NCI-H146 (cell line): ENCODE results near the gene FRK.
"Not testable (repeated sequence)": the region's sequence is repeated elsewhere in the genome, so short reads cannot be mapped to it uniquely, and the experiment has no call there.

Experiments used
- DNase-seq: peaks from one replicate; lab custom pipeline; 2025; lab: John Stamatoyannopoulos, UW

FRK gene

GRCh38 chr6:115945306-115945705 is 115.4 kb downstream of the FRK start:
- DNase-seq, result no peak

GRCh38 chr6:115944829-115945228 is 115.9 kb downstream of the FRK start:
- not testable (repeated sequence) for DNase-seq

- DNase-seq, result not testable (repeated sequence)
These were observed 123.2 kb downstream of the FRK start for GRCh38 chr6:115937502-115937901.

DNA sequence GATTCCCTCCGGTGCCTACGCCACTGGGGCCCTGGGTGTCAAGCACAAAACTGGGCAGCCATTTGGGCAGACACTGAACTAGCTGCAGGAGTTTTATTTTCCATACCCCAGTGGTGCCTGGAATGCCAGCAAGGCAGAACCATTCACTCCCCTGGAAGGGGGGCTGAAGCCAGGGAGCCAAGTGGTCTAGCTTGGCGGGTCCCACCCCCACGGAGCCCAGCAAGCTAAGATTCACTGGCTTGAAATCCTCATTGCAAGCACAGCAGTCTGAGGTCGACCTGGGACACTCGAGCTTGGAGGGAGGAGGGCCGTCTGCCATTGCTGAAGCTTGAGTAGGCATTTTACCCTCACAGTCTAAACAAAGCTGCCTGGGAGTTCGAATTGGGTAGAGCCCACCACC is 125.3 kb downstream of the FRK start:
- DNase-seq, result no peak

GRCh38 chr6:115934829-115935228 is 125.9 kb downstream of the FRK start:
- DNase-seq, result no peak

DNA sequence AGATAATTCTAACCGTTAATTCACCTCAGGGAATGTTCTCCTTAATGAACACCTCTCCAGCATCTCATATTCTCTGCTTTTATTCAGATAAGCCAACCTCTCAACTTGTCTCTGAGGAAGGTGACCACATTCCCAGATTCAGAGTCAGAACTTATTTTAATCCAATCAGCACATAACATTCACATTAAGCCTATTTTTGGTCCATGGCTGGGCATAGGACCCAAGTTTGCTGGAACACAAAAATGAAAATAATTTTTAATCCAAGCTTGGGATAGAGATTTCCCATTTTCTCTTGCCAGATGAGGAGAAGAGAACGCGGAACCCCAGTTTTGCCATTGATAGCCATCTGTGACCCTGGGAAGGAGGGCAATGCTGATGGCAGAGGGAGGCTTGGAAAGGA is 126.5 kb downstream of the FRK start:
- DNase-seq, result no peak

- peak; percentile 79 for DNase-seq
These were observed 128.2 kb downstream of the FRK start for GRCh38 chr6:115932481-115932880.

DNA sequence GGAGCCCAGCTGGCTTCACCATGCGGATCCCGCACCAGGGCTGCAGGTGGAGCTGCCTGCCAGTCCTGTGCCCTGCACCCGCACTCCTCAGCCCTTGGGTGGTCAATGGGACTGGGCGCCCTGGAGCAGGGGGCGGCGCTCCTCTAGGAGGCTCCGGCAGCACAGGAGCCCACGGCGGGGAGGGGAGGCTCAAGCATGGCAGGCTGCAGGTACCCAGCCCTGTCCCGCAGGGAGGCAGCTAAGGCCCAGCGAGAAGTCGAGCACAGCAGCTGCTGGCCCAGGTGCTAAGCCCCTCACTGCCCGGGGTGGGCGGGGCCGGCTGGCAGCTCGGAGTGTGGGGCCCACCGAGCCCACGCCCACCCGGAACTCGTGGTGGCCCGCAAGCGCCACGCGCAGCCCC is 132.7 kb downstream of the FRK start:
- DNase-seq, result not testable (repeated sequence)

GRCh38 chr6:115922971-115923370 is 137.7 kb downstream of the FRK start:
- no peak for DNase-seq

DNA sequence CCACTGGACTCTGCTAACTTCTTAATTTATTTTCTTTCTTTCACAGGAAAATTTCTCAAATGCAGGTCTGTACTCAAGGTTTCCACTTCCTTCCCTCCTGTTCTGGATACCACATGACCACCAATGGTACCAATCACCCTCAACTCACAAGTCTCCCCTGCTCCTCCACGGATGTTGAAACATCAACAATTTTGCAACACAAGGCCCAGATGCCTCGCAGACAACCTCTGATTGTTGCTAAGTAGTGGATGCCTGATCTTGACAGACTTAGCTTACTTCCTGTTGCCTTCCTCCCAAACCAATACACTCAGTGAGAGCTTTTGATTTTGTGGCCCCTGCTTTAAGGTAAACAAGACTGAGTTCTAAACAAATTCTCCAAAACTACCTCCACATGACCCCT is 146.6 kb downstream of the FRK start:
- no peak for DNase-seq

GRCh38 chr6:115909923-115910546 is 150.7 kb downstream of the FRK start:
- no peak for DNase-seq

GRCh38 chr6:115908906-115909559 is 151.7 kb downstream of the FRK start:
- DNase-seq, result peak; percentile 9

GRCh38 chr6:115905471-115905870 is 155.2 kb downstream of the FRK start:
- no peak for DNase-seq

DNA sequence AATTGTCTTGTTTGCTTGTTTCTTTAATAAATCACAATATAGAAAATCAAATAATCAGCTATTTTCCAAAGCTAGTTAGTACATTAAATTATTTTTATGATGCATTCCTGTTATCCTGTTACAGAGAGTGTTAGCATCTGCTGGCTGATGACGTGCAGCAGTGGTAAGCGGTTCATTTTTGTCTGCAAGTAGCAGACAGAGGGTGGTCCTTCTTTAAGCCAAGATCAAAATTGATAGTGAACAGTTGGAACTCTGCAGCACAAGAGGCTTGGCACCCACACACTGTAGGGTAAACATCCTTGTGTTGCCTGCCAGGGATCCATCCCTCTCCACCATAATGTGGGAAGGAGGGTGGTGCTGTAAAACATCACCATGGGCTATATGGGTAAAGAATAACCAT is 158.3 kb downstream of the FRK start:
- DNase-seq, result no peak

- DNase-seq, result no peak
These were observed 158.8 kb downstream of the FRK start for GRCh38 chr6:115901896-115902295.

DNA sequence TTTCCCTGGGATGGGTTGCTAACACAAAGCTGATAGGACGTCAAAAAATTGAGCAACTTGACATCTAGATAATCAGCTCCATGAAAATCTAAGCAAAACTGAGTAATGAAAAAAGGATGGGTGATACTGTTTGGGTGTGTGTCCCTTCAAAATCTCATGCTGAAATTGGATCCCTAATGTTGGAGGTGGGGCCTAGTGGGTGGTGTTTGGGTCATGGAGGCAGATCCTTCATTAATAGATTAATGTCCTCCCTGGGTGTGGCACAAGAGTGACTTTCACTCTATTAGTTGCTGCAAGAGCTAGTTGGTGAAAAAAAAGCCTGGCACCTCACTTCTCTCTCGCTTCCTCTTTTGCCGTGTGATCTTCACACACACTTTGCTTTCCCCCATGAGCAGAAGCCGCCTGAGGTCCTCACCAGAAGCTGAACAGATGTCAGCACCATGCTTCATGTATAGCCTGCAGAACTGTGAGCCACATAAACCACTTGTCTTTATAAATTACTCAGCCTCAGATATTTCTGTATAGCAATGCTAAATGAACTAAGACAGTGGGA is 160.9 kb downstream of the FRK start:
- DNase-seq, result no peak

GRCh38 chr6:115898246-115898645 is 162.4 kb downstream of the FRK start:
- no peak for DNase-seq

DNA sequence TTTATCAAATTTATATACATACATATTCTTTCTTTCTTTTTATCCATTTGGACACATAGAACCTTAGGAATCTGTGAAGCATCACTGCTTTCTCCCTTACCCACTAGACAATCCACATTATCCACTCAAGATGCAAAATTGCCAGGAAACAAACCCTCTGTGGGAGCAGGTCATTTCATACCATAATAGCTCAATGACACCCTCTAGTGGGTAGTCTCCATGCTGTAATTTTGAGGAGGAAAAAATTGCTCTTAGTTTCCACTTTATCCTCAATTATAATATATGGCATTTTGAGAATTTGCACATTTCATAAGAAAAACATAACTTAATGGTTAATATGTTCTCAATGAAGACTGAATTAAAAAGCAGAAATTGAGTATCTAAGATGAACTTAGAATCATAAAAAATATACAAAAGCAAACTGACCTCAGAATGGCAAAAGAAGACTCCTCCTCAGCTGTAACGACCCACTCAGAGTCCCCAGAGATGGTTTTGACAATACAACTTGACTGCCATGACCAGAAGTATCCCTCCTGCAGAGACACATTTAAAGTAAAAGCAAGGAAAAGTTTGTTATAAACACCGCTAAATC is 164.1 kb downstream of the FRK start:
- peak; percentile 48 for DNase-seq

DNA sequence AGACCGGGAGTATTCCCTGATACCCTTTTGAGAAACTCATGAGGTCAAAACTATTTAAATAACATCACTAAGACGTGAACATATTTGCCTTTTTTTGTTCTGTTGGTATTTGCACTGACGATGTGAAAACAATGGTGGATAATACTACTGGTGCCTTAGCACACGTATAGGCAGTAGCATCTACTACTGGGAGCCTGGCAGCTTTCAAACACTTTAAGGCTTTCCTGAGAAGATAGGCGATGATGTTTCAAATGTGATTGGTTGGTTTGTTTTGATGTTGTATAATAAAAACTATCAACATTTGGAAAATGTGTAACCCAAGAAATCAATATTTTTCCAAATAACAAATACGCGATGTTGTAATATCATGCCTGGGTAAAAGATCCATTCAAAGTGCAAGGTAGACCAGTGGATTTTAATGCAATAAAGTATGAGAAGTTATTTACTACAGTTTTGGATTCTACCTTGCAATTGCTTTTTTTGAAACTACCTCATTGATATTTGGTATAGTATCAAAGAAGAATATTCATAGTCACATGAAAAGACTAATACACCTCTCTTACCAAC is 166.2 kb downstream of the FRK start:
- no peak for DNase-seq

GRCh38 chr6:115891750-115892149 is 168.9 kb downstream of the FRK start:
- no peak for DNase-seq

DNA sequence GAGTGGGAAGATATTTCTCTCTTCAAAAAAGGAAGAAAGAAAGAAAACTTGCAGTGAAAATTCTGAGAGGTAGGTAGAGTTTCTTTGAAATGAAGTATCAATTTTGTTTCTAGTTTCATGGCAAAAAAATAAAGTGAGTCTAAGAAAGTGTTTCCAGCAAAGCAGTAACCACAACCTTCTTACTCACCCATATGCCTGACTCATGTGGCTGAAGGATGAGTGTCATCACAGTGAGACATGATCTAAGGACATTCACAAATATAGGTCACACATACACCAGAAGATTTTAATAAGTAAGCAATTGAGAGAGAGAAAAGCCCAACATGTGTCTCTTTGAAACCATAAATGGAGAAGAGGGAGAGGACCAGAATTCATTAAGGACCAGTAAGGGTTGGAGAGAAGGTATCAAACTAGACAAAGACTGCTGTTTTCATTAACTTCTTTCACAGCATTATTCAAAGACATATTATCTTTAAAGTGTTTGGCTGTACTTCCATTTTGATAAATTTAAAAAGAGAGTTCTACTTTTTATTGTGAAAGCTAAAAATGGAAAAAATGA is 169.5 kb downstream of the FRK start:
- DNase-seq, result no peak

DNA sequence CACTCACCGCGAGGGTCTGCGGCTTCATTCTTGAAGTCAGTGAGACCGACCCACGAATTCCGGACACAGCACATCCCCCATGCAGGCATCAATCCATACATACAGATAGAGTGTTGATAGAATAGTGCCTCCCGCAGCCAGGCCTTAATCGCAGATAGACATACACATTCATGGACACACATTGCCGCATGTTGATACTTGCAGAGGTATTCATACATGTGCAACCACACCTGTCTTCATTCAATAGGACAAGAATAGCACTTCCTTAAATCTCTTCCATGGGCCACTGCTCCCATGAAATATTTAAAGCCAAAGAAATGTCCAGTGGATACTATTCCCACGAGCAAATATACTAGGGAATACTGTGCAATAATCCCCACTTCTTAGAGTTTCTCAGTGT is 170.5 kb downstream of the FRK start:
- no peak for DNase-seq
